ENCODE measurements around the gene BEND3. TPM values are rescaled to one million over a fixed set of nuclear protein-coding genes. Genes with fewer than 3 reads are reported as not detected.

The BEND3 gene
- total RNA-seq, 5 donors from 2014 or later (not counting 1 experiment from before 2014, with no cell fraction given) = 1.1 to 2.0 (median 1.5) TPM

DNA sequence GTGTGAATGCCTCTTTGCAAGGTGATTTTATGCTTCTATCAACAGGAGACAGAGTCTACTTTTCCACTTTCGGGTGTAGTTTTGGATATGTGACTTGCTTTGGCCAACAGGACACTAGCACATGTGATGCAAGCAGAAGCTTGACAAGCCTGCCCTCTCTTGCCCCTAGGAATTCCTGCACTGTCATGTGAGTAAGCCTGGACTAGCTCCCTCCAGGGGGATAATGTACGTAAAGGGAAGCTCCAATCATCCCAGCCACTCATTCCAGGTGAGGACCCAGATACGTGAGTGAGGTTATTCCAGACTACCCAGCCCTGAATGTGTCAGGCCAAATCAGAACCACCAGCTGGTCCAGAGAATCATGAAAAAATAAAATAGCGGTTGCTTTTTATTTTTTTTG is 33.3 kb downstream of the BEND3 start:
- Histone ChIP-seq H3K27ac (ENCODE audit: low read length) (no peak overlapping the region), H3K4me3 (ENCODE audit: control insufficient read depth in 1 of 2, extremely low read depth in 1 of 2, low read length in 1 of 2) (no peak overlapping the region), H3K9me3 (no peaks in the 10 kb centered on the region), H3K4me1 (ENCODE audit: control insufficient read depth in 1 of 2, extremely low read depth in 1 of 2, insufficient read depth in 2 of 2, low read length in 2 of 2) (no peaks in the 10 kb centered on the region), H3K27me3 (replicated peaks in 1 of 2; ENCODE audit: control insufficient read depth in 2 of 2, extremely low read depth in 1 of 2, insufficient read depth in 2 of 2, low read length in 1 of 2) (no peaks in the 10 kb centered on the region), H3K36me3 (ENCODE audit: control insufficient read depth in 2 of 2, extremely low read depth in 1 of 2, insufficient read depth in 1 of 2, low read length in 1 of 2) (peaks cover 0 to 4% of the 10 kb centered on the region in 2 donors)
- ATAC-seq (replicated peaks in 1 of 4) = no peak
- Mint-ChIP-seq H3K4me3 (no peak overlapping the region), H3K9me3 (no peaks in the 10 kb centered on the region), H3K4me1 (no peaks in the 10 kb centered on the region), H3K36me3 (peaks cover 10% of the 10 kb centered on the region), H3K27ac (no peak overlapping the region), H3K27me3 (no peaks in the 10 kb centered on the region)
- ChIA-PET CTCF (no interaction called here), POLR2A (interaction anchor here in 1 of 2 donors (0.6 kb wide), 1 partner anchor 700 kb away, joined by 5 read pairs; no protein-coding TSS in a partner anchor)
- 100% methylated on average over 2 of the region's 4 CpGs for WGBS (ENCODE audit: insufficient coverage)
- DNase-seq = no peak

DNA sequence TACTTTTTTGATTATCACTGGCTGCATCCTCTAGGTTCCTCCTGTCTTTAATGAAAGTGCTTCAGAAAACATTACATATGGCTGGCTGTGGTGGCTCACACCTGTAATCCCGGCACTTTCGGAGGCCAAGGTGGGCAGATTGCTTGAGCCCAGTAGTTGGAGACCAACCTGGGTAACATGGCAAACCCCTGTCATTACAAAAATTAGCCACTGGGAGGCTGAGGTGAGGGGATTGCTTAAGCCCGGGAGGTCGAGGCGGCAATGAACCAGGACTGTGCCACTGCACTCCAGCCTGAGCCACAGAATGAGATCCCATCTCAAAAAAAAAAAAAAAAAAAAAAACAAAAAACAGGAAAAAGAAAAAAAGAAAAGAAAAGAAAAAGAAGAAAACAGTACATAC is 35.3 kb downstream of the BEND3 start:
- Histone ChIP-seq H3K36me3 (ENCODE audit: control insufficient read depth in 2 of 2, extremely low read depth in 1 of 2, insufficient read depth in 1 of 2, low read length in 1 of 2) (peaks cover 0 to 4% of the 10 kb centered on the region in 2 donors), H3K4me1 (ENCODE audit: control insufficient read depth in 1 of 2, extremely low read depth in 1 of 2, insufficient read depth in 2 of 2, low read length in 2 of 2) (no peaks in the 10 kb centered on the region), H3K27me3 (replicated peaks in 1 of 2; ENCODE audit: control insufficient read depth in 2 of 2, extremely low read depth in 1 of 2, insufficient read depth in 2 of 2, low read length in 1 of 2) (no peaks in the 10 kb centered on the region), H3K9me3 (no peaks in the 10 kb centered on the region), H3K4me3 (ENCODE audit: control insufficient read depth in 1 of 2, extremely low read depth in 1 of 2, low read length in 1 of 2) (no peak overlapping the region), H3K27ac (ENCODE audit: low read length) (no peak overlapping the region)
- Mint-ChIP-seq H3K27ac (no peak overlapping the region), H3K9me3 (no peaks in the 10 kb centered on the region), H3K4me3 (no peak overlapping the region), H3K4me1 (no peaks in the 10 kb centered on the region), H3K36me3 (peaks cover 8% of the 10 kb centered on the region), H3K27me3 (no peaks in the 10 kb centered on the region)
- no CpG with 5 or more reads among the region's 5 CpGs for WGBS (ENCODE audit: insufficient coverage)
- no peak for DNase-seq
- ATAC-seq (replicated peaks in 1 of 4) = no peak
- ChIA-PET CTCF (no interaction called here), POLR2A (no interaction called here)

- WGBS (ENCODE audit: insufficient coverage) = 76% methylated on average over 3 of the region's 4 CpGs
- ATAC-seq (replicated peaks in 1 of 4) (no peak), DNase-seq (no peak)
- H3K4me3 Mint-ChIP-seq = no peak overlapping the region
- ChIA-PET CTCF (interaction anchor here in 1 of 2 donors (0.6 kb wide), 1 partner anchor 14 kb away, joined by 3 read pairs; no protein-coding TSS in a partner anchor), POLR2A (interaction anchor here in 1 of 2 donors (0.7 kb wide), 1 partner anchor 256 kb away, joined by 6 read pairs; no protein-coding TSS in a partner anchor)
- no peak overlapping the region for H3K27ac ChIP-seq (ENCODE audit: low read length)
- H3K36me3 ChIP-seq (ENCODE audit: control insufficient read depth in 2 of 2, extremely low read depth in 1 of 2, insufficient read depth in 1 of 2, low read length in 1 of 2) = peaks cover 0 to 4% of the 10 kb centered on the region in 2 donors
- H3K9me3 ChIP-seq = no peaks in the 10 kb centered on the region
- H3K4me1 ChIP-seq (ENCODE audit: control insufficient read depth in 1 of 2, extremely low read depth in 1 of 2, insufficient read depth in 2 of 2, low read length in 2 of 2) = no peaks in the 10 kb centered on the region
- H3K27ac Mint-ChIP-seq = no peak overlapping the region
- no peaks in the 10 kb centered on the region for H3K4me1 Mint-ChIP-seq
- no peak overlapping the region for H3K4me3 ChIP-seq (ENCODE audit: control insufficient read depth in 1 of 2, extremely low read depth in 1 of 2, low read length in 1 of 2)
- H3K36me3 Mint-ChIP-seq = peaks cover 3% of the 10 kb centered on the region
- no peaks in the 10 kb centered on the region for H3K27me3 Mint-ChIP-seq
- no peaks in the 10 kb centered on the region for H3K27me3 ChIP-seq (replicated peaks in 1 of 2; ENCODE audit: control insufficient read depth in 2 of 2, extremely low read depth in 1 of 2, insufficient read depth in 2 of 2, low read length in 1 of 2)
- no peaks in the 10 kb centered on the region for H3K9me3 Mint-ChIP-seq
Observed at GRCh38 chr6:107079429-107079828, 35.9 kb downstream of the BEND3 start.

- Mint-ChIP-seq H3K4me3 (no peak overlapping the region), H3K9me3 (no peaks in the 10 kb centered on the region), H3K4me1 (no peaks in the 10 kb centered on the region), H3K36me3 (no peaks in the 10 kb centered on the region), H3K27me3 (no peaks in the 10 kb centered on the region), H3K27ac (no peak overlapping the region)
- CTCF ChIA-PET = no interaction called here
- Histone ChIP-seq H3K9me3 (no peaks in the 10 kb centered on the region), H3K4me1 (ENCODE audit: control insufficient read depth in 1 of 2, extremely low read depth in 1 of 2, insufficient read depth in 2 of 2, low read length in 2 of 2) (no peaks in the 10 kb centered on the region), H3K36me3 (ENCODE audit: control insufficient read depth in 2 of 2, extremely low read depth in 1 of 2, insufficient read depth in 1 of 2, low read length in 1 of 2) (peaks cover 0 to 4% of the 10 kb centered on the region in 2 donors), H3K4me3 (ENCODE audit: control insufficient read depth in 1 of 2, extremely low read depth in 1 of 2, low read length in 1 of 2) (no peak overlapping the region), H3K27ac (ENCODE audit: low read length) (no peak overlapping the region), H3K27me3 (replicated peaks in 1 of 2; ENCODE audit: control insufficient read depth in 2 of 2, extremely low read depth in 1 of 2, insufficient read depth in 2 of 2, low read length in 1 of 2) (no peaks in the 10 kb centered on the region)
- POLR2A ChIA-PET = no interaction called here
- WGBS (ENCODE audit: insufficient coverage) = 92% methylated on average over 3 of the region's 7 CpGs
- ATAC-seq (replicated peaks in 1 of 4) (no peak), DNase-seq (no peak)
Observed at GRCh38 chr6:107077710-107078109, 37.6 kb downstream of the BEND3 start.

GRCh38 chr6:107075951-107076381 is 39.3 kb downstream of the BEND3 start:
- no peak overlapping the region for H3K27ac ChIP-seq (ENCODE audit: low read length)
- ChIA-PET CTCF (interaction anchor here in 1 of 2 donors (0.6 kb wide), 1 partner anchor 77 kb away, joined by 3 read pairs; no protein-coding TSS in a partner anchor), POLR2A (no interaction called here)
- no peaks in the 10 kb centered on the region for H3K9me3 ChIP-seq
- H3K36me3 ChIP-seq (ENCODE audit: control insufficient read depth in 2 of 2, extremely low read depth in 1 of 2, insufficient read depth in 1 of 2, low read length in 1 of 2) = peaks cover 0 to 10% of the 10 kb centered on the region in 2 donors
- no peak for DNase-seq
- Mint-ChIP-seq H3K9me3 (no peaks in the 10 kb centered on the region), H3K27me3 (no peaks in the 10 kb centered on the region), H3K27ac (no peak overlapping the region), H3K4me1 (no peaks in the 10 kb centered on the region), H3K4me3 (no peak overlapping the region), H3K36me3 (no peaks in the 10 kb centered on the region)
- H3K27me3 ChIP-seq (replicated peaks in 1 of 2; ENCODE audit: control insufficient read depth in 2 of 2, extremely low read depth in 1 of 2, insufficient read depth in 2 of 2, low read length in 1 of 2) = no peaks in the 10 kb centered on the region
- H3K4me3 ChIP-seq (ENCODE audit: control insufficient read depth in 1 of 2, extremely low read depth in 1 of 2, low read length in 1 of 2) = no peak overlapping the region
- H3K4me1 ChIP-seq (ENCODE audit: control insufficient read depth in 1 of 2, extremely low read depth in 1 of 2, insufficient read depth in 2 of 2, low read length in 2 of 2) = no peaks in the 10 kb centered on the region
- 87% methylated on average over 5 of the region's 6 CpGs for WGBS (ENCODE audit: insufficient coverage)
- ATAC-seq (replicated peaks in 1 of 4) = no peak

DNA sequence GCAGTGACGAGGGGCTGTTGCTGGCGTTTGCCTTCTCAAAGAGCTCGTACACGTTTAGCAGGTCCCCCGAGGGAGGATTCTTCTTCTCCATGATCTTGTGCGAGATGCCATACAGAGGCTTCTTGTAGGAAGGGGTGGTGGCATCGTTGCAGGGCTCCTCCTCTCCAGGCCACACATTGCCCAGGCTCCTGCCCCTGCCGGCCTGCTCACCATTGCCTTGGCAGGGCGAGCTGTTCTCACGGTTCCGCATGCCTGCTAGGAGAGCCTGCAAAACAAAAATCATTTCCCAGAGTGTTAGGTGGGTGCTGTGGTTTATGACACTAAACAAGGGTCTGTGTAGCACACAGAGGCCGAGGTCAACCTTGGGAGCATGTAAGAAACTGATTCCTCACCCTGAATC is 44.6 kb downstream of the BEND3 start:
- ATAC-seq (replicated peaks in 1 of 4) = no peak
- CTCF ChIA-PET = interaction anchor here in 1 of 2 donors (0.6 kb wide), 1 partner anchor 467 kb away, joined by 4 read pairs; no protein-coding TSS in a partner anchor
- POLR2A ChIA-PET = interaction anchor here in 1 of 2 donors (1.2 kb wide), 1 partner anchor 10 kb away, joined by 4 read pairs; no protein-coding TSS in a partner anchor
- no peak overlapping the region for H3K4me3 ChIP-seq (ENCODE audit: control insufficient read depth in 1 of 2, extremely low read depth in 1 of 2, low read length in 1 of 2)
- peaks cover 10% of the 10 kb centered on the region for H3K36me3 Mint-ChIP-seq
- no peak for DNase-seq
- no peaks in the 10 kb centered on the region for H3K4me1 ChIP-seq (ENCODE audit: control insufficient read depth in 1 of 2, extremely low read depth in 1 of 2, insufficient read depth in 2 of 2, low read length in 2 of 2)
- H3K36me3 ChIP-seq (ENCODE audit: control insufficient read depth in 2 of 2, extremely low read depth in 1 of 2, insufficient read depth in 1 of 2, low read length in 1 of 2) = peaks cover 0 to 23% of the 10 kb centered on the region in 2 donors
- H3K27ac ChIP-seq (ENCODE audit: low read length) = no peak overlapping the region
- H3K27me3 ChIP-seq (replicated peaks in 1 of 2; ENCODE audit: control insufficient read depth in 2 of 2, extremely low read depth in 1 of 2, insufficient read depth in 2 of 2, low read length in 1 of 2) = no peaks in the 10 kb centered on the region
- no peaks in the 10 kb centered on the region for H3K9me3 Mint-ChIP-seq
- no peak overlapping the region for H3K27ac Mint-ChIP-seq
- no peaks in the 10 kb centered on the region for H3K9me3 ChIP-seq
- no peak overlapping the region for H3K4me3 Mint-ChIP-seq
- H3K27me3 Mint-ChIP-seq = no peaks in the 10 kb centered on the region
- H3K4me1 Mint-ChIP-seq = no peaks in the 10 kb centered on the region
- WGBS (ENCODE audit: insufficient coverage) = 100% methylated on average over 5 of the region's 12 CpGs

Data from T-cell (primary cell).